Measurements from ENCODE around the gene C1QTNF9B. TPM values are rescaled to one million over a fixed set of nuclear protein-coding genes. Genes with fewer than 3 reads are reported as not detected.

C1QTNF9B gene
- total and polyA plus RNA-seq, 2 of the 8 experiments (the other 6 are each of a cell fraction or from before 2014, with no cell fraction given): 0.11 TPM; not detected in 1

GRCh38 chr13:23861310-23861709 is 36.0 kb downstream of the C1QTNF9B start:
- no peaks in the 10 kb centered on the region for H3K79me1 ChIP-seq (ENCODE audit: low read depth, low read length)
- no peaks in the 10 kb centered on the region for H4K20me1 ChIP-seq (replicated peaks in 1 of 2; ENCODE audit: control insufficient read depth in 1 of 2, insufficient read depth in 2 of 2, low read length in 2 of 2)
- H3K23ac ChIP-seq (ENCODE audit: insufficient read length): no peak overlapping the region
- H2BK15ac ChIP-seq (ENCODE audit: low read length): no peak overlapping the region
- H2AFZ ChIP-seq (ENCODE audit: low read length): no peak overlapping the region
- no peak overlapping the region for H2BK20ac ChIP-seq (ENCODE audit: low read length)
- H2AK5ac ChIP-seq (ENCODE audit: low read depth, low read length): no peak overlapping the region
- H4K8ac ChIP-seq (ENCODE audit: extremely low read depth, insufficient read depth, low read length): no peak overlapping the region
- no peak overlapping the region for H3K18ac ChIP-seq (ENCODE audit: extremely low read depth, low read length)
- no peak overlapping the region for H3K4me3 ChIP-seq (ENCODE audit: extremely low read depth in 1 of 4, insufficient read depth in 2 of 4, low read depth in 3 of 4, low read length in 4 of 4)
- H3K56ac ChIP-seq (replicated peaks; ENCODE audit: insufficient read length, low read depth, low read length): no peak overlapping the region
- no peak overlapping the region for H4K91ac ChIP-seq (replicated peaks; ENCODE audit: insufficient read length, low read length)
- peaks cover 0 to 2% (median 0%) of the 10 kb centered on the region in 4 experiments; a peak in 1 of 7 replicates for H3K4me1 ChIP-seq (replicated peaks in 1 of 4; ENCODE audit: control insufficient read depth in 3 of 4, insufficient read depth in 4 of 4, low read length in 3 of 4)
- FAIRE-seq (no peak), DNase-seq (ENCODE audit: low read depth in 1 of 2, low spot score in 2 of 2) (no peak)
- no peak overlapping the region for H2BK120ac ChIP-seq (replicated peaks; ENCODE audit: low read depth, low read length)
- H3K27me3 ChIP-seq (replicated peaks in 1 of 4; ENCODE audit: control insufficient read depth in 3 of 4, extremely low read depth in 1 of 4, insufficient read depth in 3 of 4, low read length in 3 of 4): no peaks in the 10 kb centered on the region
- H3K9me3 ChIP-seq (ENCODE audit: insufficient read depth in 2 of 2, low read depth in 1 of 2, low read length in 1 of 2): no peaks in the 10 kb centered on the region
- no peak overlapping the region for H3K4ac ChIP-seq (replicated peaks; ENCODE audit: insufficient read length, low read depth, low read length)
- no peak overlapping the region for H2BK12ac ChIP-seq (ENCODE audit: low read depth, low read length)
- H4K5ac ChIP-seq (ENCODE audit: insufficient read length, low read depth, low read length): no peak overlapping the region
- no peak overlapping the region for H3K4me2 ChIP-seq (ENCODE audit: insufficient read depth in 1 of 2, low read depth in 2 of 2, low read length in 2 of 2)
- ChIA-PET POLR2A (ENCODE audit: partially characterized antibody) (no interaction called here), CTCF (ENCODE audit: partially characterized antibody) (interaction anchor here (0.7 kb wide), 1 partner anchor 207 kb away, joined by 3 read pairs; no protein-coding TSS in a partner anchor)
- 91% methylated on average over 2 of the region's 2 CpGs; no CpG with 5 or more reads in 1 of the 2 experiments for WGBS, 2 experiments (ENCODE audit: extremely low coverage in 1 of 2, insufficient coverage in 1 of 2, insufficient read length in 1 of 2, insufficient replicate concordance in 2 of 2, low coverage in 1 of 2, low lambda C conversion rate in 2 of 2, missing lambda C conversion rate in 1 of 2)
- no peaks in the 10 kb centered on the region; a peak in 1 of 8 replicates for H3K36me3 ChIP-seq (ENCODE audit: control insufficient read depth in 2 of 4, insufficient read depth in 4 of 4, low read length in 3 of 4)
- H3K9ac ChIP-seq (replicated peaks in 1 of 4; ENCODE audit: extremely low read depth in 1 of 4, low read depth in 3 of 4, low read length in 3 of 4): no peak overlapping the region
- no peak overlapping the region for H2BK5ac ChIP-seq (ENCODE audit: low read depth, low read length)
- no peak overlapping the region for H3K14ac ChIP-seq (ENCODE audit: insufficient read length)
- TF ChIP-seq RFX5 (IDR thresholded peaks at IDR 0.05; ENCODE audit: borderline replicate concordance, low read depth, low read length) (no peak), TAF1 (IDR thresholded peaks at IDR 0.05; ENCODE audit: low read depth, low read length) (no peak), KDM1A (IDR thresholded peaks at IDR 0.05; ENCODE audit: borderline replicate concordance, low read length) (no peak), GTF2F1 (IDR thresholded peaks at IDR 0.05; ENCODE audit: borderline replicate concordance, low read depth, low read length) (no peak), SP2 (IDR thresholded peaks at IDR 0.05; ENCODE audit: low read length) (no peak), SP4 (IDR thresholded peaks at IDR 0.05; ENCODE audit: low read length) (no peak), TBP (IDR thresholded peaks at IDR 0.05; ENCODE audit: low read depth, low read length) (no peak), SP1 (IDR thresholded peaks at IDR 0.05; ENCODE audit: low read depth, low read length) (no peak), SAP30 (IDR thresholded peaks at IDR 0.05; ENCODE audit: insufficient read depth, insufficient replicate concordance, low read length) (no peak)
- TF ChIP-seq, protein P1, sequence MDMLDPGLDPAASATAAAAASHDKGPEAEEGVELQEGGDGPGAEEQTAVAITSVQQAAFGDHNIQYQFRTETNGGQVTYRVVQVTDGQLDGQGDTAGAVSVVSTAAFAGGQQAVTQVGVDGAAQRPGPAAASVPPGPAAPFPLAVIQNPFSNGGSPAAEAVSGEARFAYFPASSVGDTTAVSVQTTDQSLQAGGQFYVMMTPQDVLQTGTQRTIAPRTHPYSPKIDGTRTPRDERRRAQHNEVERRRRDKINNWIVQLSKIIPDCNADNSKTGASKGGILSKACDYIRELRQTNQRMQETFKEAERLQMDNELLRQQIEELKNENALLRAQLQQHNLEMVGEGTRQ (IDR thresholded peaks at IDR 0.05; ENCODE audit: low read length): no peak
- TF ChIP-seq, protein P2, sequence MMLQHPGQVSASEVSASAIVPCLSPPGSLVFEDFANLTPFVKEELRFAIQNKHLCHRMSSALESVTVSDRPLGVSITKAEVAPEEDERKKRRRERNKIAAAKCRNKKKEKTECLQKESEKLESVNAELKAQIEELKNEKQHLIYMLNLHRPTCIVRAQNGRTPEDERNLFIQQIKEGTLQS (IDR thresholded peaks at IDR 0.05; ENCODE audit: insufficient read depth, low read depth, low read length): no peak
- no peaks in the 10 kb centered on the region for H3K79me2 ChIP-seq (ENCODE audit: control insufficient read depth in 1 of 2, insufficient read depth in 2 of 2, low read length in 2 of 2)
- no peaks in the 10 kb centered on the region for H3K23me2 ChIP-seq (ENCODE audit: low read depth, low read length)
- H3K27ac ChIP-seq (ENCODE audit: low read depth, low read length): no peak overlapping the region
